Measurements from ENCODE around the gene PIAS4.

PIAS4 gene

GRCh38 chr19:4023600-4024398 is 16.3 kb downstream of the PIAS4 start:
- DNase-seq (ENCODE audit: low read depth): no peak

- no peak for DNase-seq (ENCODE audit: low read depth)
Observed at GRCh38 chr19:4025317-4025716, 17.8 kb downstream of the PIAS4 start.

GRCh38 chr19:4027146-4027545 is 19.6 kb downstream of the PIAS4 start:
- no peak for DNase-seq (ENCODE audit: low read depth)

GRCh38 chr19:4028334-4029246 is 21.1 kb downstream of the PIAS4 start:
- no peak for DNase-seq (ENCODE audit: low read depth)

GRCh38 chr19:4029247-4029614 is 21.7 kb downstream of the PIAS4 start:
- DNase-seq (ENCODE audit: low read depth): no peak

- DNase-seq (ENCODE audit: low read depth): no peak
Observed at GRCh38 chr19:4030552-4030951, 23.0 kb downstream of the PIAS4 start.

GRCh38 chr19:4030981-4031380 is 23.4 kb downstream of the PIAS4 start:
- no peak for DNase-seq (ENCODE audit: low read depth)

GRCh38 chr19:4031420-4031819 is 23.9 kb downstream of the PIAS4 start:
- DNase-seq (ENCODE audit: low read depth): no peak

- DNase-seq (ENCODE audit: low read depth): no peak
Observed at GRCh38 chr19:4032436-4032835, 24.9 kb downstream of the PIAS4 start.

- no peak for DNase-seq (ENCODE audit: low read depth)
Observed at GRCh38 chr19:4033028-4033956, 25.8 kb downstream of the PIAS4 start.

- no peak for DNase-seq (ENCODE audit: low read depth)
Observed at GRCh38 chr19:4034048-4035017, 26.8 kb downstream of the PIAS4 start.

- no peak for DNase-seq (ENCODE audit: low read depth)
Observed at GRCh38 chr19:4035018-4035566, 27.6 kb downstream of the PIAS4 start.

- no peak for DNase-seq (ENCODE audit: low read depth)
Observed at GRCh38 chr19:4035582-4035981, 28.0 kb downstream of the PIAS4 start.

- no peak for DNase-seq (ENCODE audit: low read depth)
Observed at GRCh38 chr19:4036576-4037300, 29.2 kb downstream of the PIAS4 start.

GRCh38 chr19:4037301-4037949 is 29.9 kb downstream of the PIAS4 start:
- DNase-seq (ENCODE audit: low read depth): no peak

- DNase-seq (ENCODE audit: low read depth): no peak
Observed at GRCh38 chr19:4038057-4038456, 30.5 kb downstream of the PIAS4 start.

- DNase-seq (ENCODE audit: low read depth): no peak
Observed at GRCh38 chr19:4038661-4039423, 31.3 kb downstream of the PIAS4 start.

- DNase-seq (ENCODE audit: low read depth): no peak
Observed at GRCh38 chr19:4042064-4042730, 34.7 kb downstream of the PIAS4 start.
